GM19438 (cell line): ENCODE results near the gene BGN.

Source experiments
- ATAC-seq: cut with Tn5 transposase; IDR thresholded peaks from one replicate; pipeline ENCODE4 v1.9.1; 2021; ENCODE audit warnings: low read depth; ENCODE audit not compliant: unreplicated experiment

Gene BGN

GRCh38 chrX:153502131-153502530 is 7.4 kb downstream of the BGN start:
- ATAC-seq = no peak

- no peak for ATAC-seq
Observed at GRCh38 chrX:153502796-153503195, 8.0 kb downstream of the BGN start.

GRCh38 chrX:153504445-153505016 is 9.8 kb downstream of the BGN start:
- ATAC-seq = no peak

GRCh38 chrX:153505361-153505760 is 10.6 kb downstream of the BGN start:
- ATAC-seq = no peak

GRCh38 chrX:153507484-153508178 is 12.9 kb downstream of the BGN start:
- peak; percentile 91 for ATAC-seq

- no peak for ATAC-seq
Observed at GRCh38 chrX:153509592-153509991, 14.8 kb downstream of the BGN start.

- no peak for ATAC-seq
Observed at GRCh38 chrX:153510383-153510782, 15.6 kb downstream of the BGN start.

- no peak for ATAC-seq
Observed at GRCh38 chrX:153511784-153512500, 17.2 kb downstream of the BGN start.

- no peak for ATAC-seq
Observed at GRCh38 chrX:153512501-153512893, 17.7 kb downstream of the BGN start.

- no peak for ATAC-seq
Observed at GRCh38 chrX:153513265-153513664, 18.5 kb downstream of the BGN start.

- ATAC-seq = no peak
Observed at GRCh38 chrX:153514259-153514658, 19.5 kb downstream of the BGN start.

- ATAC-seq = no peak
Observed at GRCh38 chrX:153515435-153515834, 20.7 kb downstream of the BGN start.

- no peak for ATAC-seq
Observed at GRCh38 chrX:153516073-153516472, 21.3 kb downstream of the BGN start.

GRCh38 chrX:153517423-153517822 is 22.6 kb downstream of the BGN start, which contains the start of gene ATP2B3:
Gene ATP2B3, plus strand, starts transcription at chrX:153517642. Its CDS starts 18,606 bp downstream, at chrX:153536248.
- ATAC-seq = no peak

- no peak for ATAC-seq
Observed at GRCh38 chrX:153517946-153518834, 23.4 kb downstream of the BGN start.

- no peak for ATAC-seq
Observed at GRCh38 chrX:153519569-153520286, 24.9 kb downstream of the BGN start.

GRCh38 chrX:153520287-153520917 is 25.6 kb downstream of the BGN start:
- ATAC-seq = no peak

GRCh38 chrX:153521034-153521433 is 26.3 kb downstream of the BGN start:
- no peak for ATAC-seq

GRCh38 chrX:153522259-153522658 is 27.5 kb downstream of the BGN start:
- ATAC-seq = no peak

GRCh38 chrX:153523269-153523668 is 28.5 kb downstream of the BGN start:
- ATAC-seq = no peak
